NCI-H1436 treated with DMSO at 0.1 percent for 48 hours (cell line): ENCODE results near the gene PATL2.
"Not testable (repeated sequence)": the region's sequence is repeated elsewhere in the genome, so short reads cannot be mapped to it uniquely, and the experiment has no call there.

ENCODE experiments used
- DNase-seq: peaks from one replicate; lab custom pipeline; 2025; lab: John Stamatoyannopoulos, UW

Gene PATL2

GRCh38 chr15:44719293-44719999 is 8.3 kb upstream of the PATL2 start:
- no peak for DNase-seq

GRCh38 chr15:44718927-44719292 is 7.8 kb upstream of the PATL2 start:
- no peak for DNase-seq

GRCh38 chr15:44718180-44718926 is 7.2 kb upstream of the PATL2 start:
- no peak for DNase-seq

GRCh38 chr15:44716983-44717602 is 6.0 kb upstream of the PATL2 start:
- DNase-seq, result no peak

- DNase-seq, result no peak
Measured at GRCh38 chr15:44715797-44716334, 4.7 kb upstream of the PATL2 start.

GRCh38 chr15:44715142-44715796 is 4.1 kb upstream of the PATL2 start:
- no peak for DNase-seq

GRCh38 chr15:44713006-44713966 is 2.2 kb upstream of the PATL2 start:
- no peak for DNase-seq

GRCh38 chr15:44712346-44713005 is 1.4 kb upstream of the PATL2 start:
- no peak for DNase-seq

GRCh38 chr15:44711743-44712345 is 721 bp upstream of the PATL2 start:
- DNase-seq, result no peak

- no peak for DNase-seq
Measured at GRCh38 chr15:44710236-44711095, 657 bp downstream of the PATL2 start.

GRCh38 chr15:44706946-44707636 is 4.0 kb downstream of the PATL2 start:
- DNase-seq, result no peak

GRCh38 chr15:44706401-44706800 is 4.7 kb downstream of the PATL2 start:
- no peak for DNase-seq

- no peak for DNase-seq
Measured at GRCh38 chr15:44705986-44706385, 5.1 kb downstream of the PATL2 start.

- not testable (repeated sequence) for DNase-seq
Measured at GRCh38 chr15:44700676-44701075, 10.4 kb downstream of the PATL2 start.

- DNase-seq, result no peak
Measured at GRCh38 chr15:44698641-44699040, 12.5 kb downstream of the PATL2 start.

- no peak for DNase-seq
Measured at GRCh38 chr15:44697014-44697413, 14.1 kb downstream of the PATL2 start.

- no peak for DNase-seq
Measured at GRCh38 chr15:44695294-44695693, 15.8 kb downstream of the PATL2 start.

- DNase-seq, result no peak
Measured at GRCh38 chr15:44694416-44694815, 16.7 kb downstream of the PATL2 start.

GRCh38 chr15:44692659-44693058 is 18.5 kb downstream of the PATL2 start:
- no peak for DNase-seq
